Epithelial cell of prostate (primary cell): Measurements from ENCODE around the gene MTF2.
"Not testable (repeated sequence)": the region's sequence is repeated elsewhere in the genome, so short reads cannot be mapped to it uniquely, and the experiment has no call there.

Experiments used
- DNase-seq: peaks from one replicate; pipeline ENCODE4 v3.0.0-alpha.2; 2011; ENCODE audit warnings: low read depth, low spot score
- H3K27ac ChIP-seq: fragments of 450-650 bp; 2 replicates; pipeline ENCODE4 v1.5.1; 2017; ENCODE audit warnings: mild to moderate bottlenecking

MTF2 gene

GRCh38 chr1:93078986-93079654 lies at the start of gene MTF2:
Gene MTF2 (plus strand): TSS chr1:93079283. CDS start chr1:93079527, 244 bp downstream.
- DNase-seq = peak; percentile 87
- H3K27ac ChIP-seq = peak within 1 kb of the TSS; percentile 70

- no peak for DNase-seq
These were observed 49.8 kb upstream of the MTF2 start for GRCh38 chr1:93029317-93029716.

DNA sequence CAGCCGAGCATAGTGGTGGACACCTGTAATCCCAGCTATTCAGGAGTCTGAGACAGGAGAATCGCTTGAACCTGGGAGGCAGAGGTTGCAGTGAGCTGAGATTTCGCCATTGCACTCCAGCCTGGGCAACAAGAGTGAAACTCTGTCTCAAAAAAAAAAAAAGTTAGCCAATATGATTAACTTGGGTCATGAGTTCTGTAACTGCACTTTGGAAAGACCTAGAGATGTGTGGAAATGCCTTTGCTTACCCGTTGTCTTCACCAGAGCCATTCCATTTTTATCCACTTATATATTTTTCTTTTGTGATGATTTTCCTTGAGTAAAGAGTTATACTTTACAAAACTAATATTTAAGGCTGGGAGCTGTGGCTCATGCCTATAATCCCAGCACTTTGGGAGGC lies 48.9 kb upstream of the MTF2 start:
- not testable (repeated sequence) for H3K27ac ChIP-seq, DNase-seq

More at GRCh38 chr1:93029317-93029716, 49.8 kb upstream of the MTF2 start:
- H3K27ac ChIP-seq = no peak overlapping the region

DNA sequence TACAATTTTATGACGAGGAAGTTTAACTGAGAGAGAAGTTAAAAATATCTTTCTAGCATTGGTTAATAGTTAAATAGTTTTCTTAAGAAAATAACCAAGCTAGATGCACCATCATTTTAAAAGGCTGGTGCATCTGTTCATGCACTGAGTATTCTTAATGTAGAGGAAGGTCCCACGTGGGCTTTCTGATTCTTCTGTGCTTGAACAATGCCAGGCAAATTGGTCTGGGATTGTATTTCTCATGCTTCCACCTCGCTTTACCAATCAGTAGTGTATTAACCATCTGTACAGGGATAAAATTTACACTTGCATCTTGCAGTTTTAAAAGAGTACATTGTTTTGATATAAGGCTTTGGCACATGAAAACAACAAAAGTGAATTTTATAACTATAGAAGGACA lies 47.4 kb upstream of the MTF2 start:
- no peak for DNase-seq
- no peak overlapping the region for H3K27ac ChIP-seq

GRCh38 chr1:93033029-93033428 lies 46.1 kb upstream of the MTF2 start:
- no peak overlapping the region for H3K27ac ChIP-seq
- no peak for DNase-seq

GRCh38 chr1:93033785-93034184 lies 45.3 kb upstream of the MTF2 start:
- DNase-seq = no peak
- no peak overlapping the region for H3K27ac ChIP-seq

DNA sequence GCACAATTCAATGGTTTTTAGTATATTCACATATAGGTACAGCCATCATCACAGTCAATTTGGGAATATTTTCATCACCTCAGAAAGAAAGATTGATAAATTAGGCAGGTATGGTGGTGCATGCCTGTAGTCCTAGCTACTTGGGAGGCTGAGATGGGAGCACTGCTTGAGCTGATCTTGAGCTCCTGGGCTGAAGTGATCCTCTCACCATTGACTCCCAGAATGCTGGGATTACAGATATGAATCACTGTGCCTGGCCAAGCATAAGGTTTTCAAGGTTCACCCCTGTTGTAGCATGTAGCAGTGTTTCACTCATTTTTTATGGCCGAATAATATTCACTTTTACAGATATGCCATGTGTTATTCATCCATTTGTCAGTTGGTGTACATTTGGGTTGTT lies 44.7 kb upstream of the MTF2 start:
- DNase-seq = no peak
- no peak overlapping the region for H3K27ac ChIP-seq

DNA sequence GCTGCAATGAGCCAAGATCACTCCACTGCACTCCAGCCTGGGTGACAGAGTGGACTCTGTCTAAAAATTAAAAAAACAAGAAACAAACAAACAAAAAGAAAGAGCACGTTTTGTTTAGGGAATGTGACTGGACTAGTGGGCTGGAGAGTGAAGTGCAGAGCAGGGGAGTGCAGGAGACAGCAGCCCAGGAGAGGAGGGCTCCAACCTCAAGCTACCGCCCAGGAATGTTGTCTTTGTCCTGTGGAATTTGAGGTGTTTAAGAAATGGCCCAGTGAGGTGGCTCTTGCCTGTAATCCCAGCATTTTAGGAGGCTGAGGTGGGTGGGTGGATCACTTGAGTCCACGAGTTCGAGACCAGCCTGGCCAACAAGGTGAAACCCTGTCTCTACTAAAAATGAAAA lies 42.4 kb upstream of the MTF2 start:
- DNase-seq = no peak
- no peak overlapping the region for H3K27ac ChIP-seq

GRCh38 chr1:93042187-93043056 lies 36.7 kb upstream of the MTF2 start:
- H3K27ac ChIP-seq = no peak overlapping the region
- DNase-seq = no peak

- DNase-seq = no peak
- no peak overlapping the region for H3K27ac ChIP-seq
These were observed 36.0 kb upstream of the MTF2 start for GRCh38 chr1:93043057-93043557.

DNA sequence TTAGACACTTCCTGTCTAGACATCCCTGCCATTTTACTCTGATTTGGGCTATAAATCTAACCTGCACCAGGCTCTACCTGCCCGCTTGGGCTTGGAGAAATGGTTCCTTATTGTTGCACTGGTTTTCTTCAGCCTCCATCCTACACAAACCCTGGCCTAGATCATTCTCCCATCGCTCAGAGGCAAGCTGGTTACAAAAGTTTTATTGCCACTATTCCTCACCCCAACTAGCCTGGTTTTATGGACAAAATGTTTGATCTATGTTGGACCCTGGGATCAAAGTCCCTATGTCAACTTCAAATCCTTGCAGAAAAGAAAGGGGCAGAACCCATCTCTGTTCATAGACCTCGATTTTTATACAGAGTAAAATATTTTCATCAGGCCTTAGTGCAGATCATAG lies 31.5 kb upstream of the MTF2 start:
- no peak for DNase-seq

DNA sequence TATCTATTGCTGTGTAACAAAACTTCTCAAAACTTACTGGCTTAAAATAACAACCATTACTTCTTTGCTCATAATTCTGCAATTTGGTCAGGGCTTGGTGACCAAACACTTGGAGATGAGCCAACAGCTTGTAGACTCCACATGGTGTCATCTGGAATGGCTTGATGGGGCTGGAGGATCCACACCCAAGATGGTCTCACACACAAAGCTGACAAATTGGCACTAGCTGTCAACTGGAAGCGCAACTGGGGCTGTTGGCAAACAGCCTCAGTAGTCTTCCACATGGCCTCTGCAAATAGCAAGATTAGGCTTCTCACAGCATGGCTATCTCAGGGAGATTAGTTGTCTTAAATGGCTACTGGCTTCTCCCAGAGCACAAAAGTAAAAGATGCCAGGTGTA lies 27.1 kb upstream of the MTF2 start:
- no peak for DNase-seq

More for the DNA sequence above, 31.5 kb upstream of the MTF2 start:
- H3K27ac ChIP-seq = no peak overlapping the region

GRCh38 chr1:93056214-93056613 lies 22.9 kb upstream of the MTF2 start:
- no peak overlapping the region for H3K27ac ChIP-seq
- no peak for DNase-seq

More for the DNA sequence above, 27.1 kb upstream of the MTF2 start:
- no peak overlapping the region for H3K27ac ChIP-seq

- H3K27ac ChIP-seq = no peak overlapping the region
- no peak for DNase-seq
These were observed 22.4 kb upstream of the MTF2 start for GRCh38 chr1:93056649-93057048.

- DNase-seq = no peak
- no peak overlapping the region for H3K27ac ChIP-seq
These were observed 16.9 kb upstream of the MTF2 start for GRCh38 chr1:93061895-93062792.

DNA sequence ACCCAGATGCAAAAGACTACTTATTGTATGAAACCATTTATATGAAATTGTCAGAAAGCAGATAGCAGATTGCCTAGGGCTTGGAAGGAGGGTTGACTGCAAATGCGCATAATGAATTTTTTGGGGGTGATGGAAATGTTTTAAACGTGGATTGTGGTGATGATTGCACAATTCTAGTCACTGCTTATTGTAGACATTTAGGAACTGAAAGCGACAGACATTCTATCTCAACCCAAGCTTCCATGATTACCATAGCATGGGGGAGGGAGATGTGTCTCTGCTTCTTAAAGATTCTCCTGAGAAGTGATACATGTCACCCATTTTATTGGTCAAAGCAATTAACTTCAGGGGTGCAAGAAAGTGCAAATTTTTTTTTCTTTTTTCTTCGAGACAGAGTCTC lies 2.8 kb upstream of the MTF2 start:
- H3K27ac ChIP-seq = no peak overlapping the region
- no peak for DNase-seq

GRCh38 chr1:93078203-93078602 lies 880 bp upstream of the MTF2 start:
- no peak for DNase-seq
- H3K27ac ChIP-seq = peak overlapping the region; percentile 70

GRCh38 chr1:93078638-93078985 lies 471 bp upstream of the MTF2 start:
- no peak for DNase-seq
- peak overlapping the region; percentile 70 for H3K27ac ChIP-seq

DNA sequence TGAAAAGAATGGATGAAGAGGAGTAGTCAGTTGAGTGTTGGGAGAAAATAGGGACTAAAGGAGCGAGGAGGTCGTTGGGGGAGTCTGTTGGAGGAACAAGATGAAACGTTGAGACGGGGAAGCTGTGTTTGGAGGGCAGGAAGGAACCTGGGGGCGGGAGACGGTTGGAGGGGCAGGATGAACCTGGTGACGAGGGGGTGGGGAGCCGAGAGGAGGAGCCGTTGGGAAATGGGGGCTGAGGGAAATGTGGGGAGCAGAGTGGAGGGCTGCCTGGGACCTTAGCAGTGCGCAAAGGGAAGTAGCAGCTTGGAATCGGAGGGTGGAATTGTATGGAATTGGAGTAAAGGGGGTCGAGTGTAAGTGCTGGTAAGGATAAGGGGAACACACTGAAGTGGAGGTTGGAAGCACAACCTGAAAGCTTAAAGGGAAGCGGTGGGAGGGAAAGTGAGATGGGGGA lies 630 bp downstream of the MTF2 start:
- DNase-seq = no peak
- peak overlapping the region; percentile 70 for H3K27ac ChIP-seq

DNA sequence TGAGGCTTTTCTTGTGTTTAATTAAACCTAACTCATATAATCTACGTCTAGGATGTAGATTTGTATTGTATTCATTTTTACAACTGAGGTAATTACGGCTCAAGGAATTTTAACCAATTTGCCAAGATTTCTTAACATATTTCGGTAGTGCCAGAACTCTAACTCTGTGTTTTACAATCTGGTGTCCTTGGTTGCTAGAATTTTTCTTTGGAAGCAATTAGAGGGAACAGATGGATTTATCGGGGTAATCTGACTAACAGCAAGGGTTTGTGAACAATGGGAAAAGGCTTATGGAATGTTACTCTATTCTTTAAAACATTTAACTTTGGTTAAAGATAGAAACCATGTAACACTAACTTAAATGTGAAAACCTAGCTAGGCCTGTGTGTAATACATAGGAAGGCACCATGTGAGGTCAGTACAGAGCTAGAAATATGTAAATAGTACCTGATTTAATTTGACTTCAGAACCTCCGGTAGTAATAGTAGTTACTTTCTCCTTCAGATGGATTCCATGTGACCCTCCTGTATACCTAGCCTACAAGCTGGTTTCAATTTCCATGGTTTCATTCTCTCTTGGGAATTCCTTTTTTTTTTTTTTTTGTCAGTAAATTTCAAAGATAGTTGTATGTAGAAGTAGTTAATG lies 1.2 kb downstream of the MTF2 start:
- H3K27ac ChIP-seq = peak overlapping the region; percentile 70
- DNase-seq = peak; percentile 24
